ENCODE measurements around the gene CES5A. TPM values are rescaled to one million over a fixed set of nuclear protein-coding genes. Genes with fewer than 3 reads are reported as not detected.

The CES5A gene
- total RNA-seq, 2 experiments from 2014 or later = not detected

DNA sequence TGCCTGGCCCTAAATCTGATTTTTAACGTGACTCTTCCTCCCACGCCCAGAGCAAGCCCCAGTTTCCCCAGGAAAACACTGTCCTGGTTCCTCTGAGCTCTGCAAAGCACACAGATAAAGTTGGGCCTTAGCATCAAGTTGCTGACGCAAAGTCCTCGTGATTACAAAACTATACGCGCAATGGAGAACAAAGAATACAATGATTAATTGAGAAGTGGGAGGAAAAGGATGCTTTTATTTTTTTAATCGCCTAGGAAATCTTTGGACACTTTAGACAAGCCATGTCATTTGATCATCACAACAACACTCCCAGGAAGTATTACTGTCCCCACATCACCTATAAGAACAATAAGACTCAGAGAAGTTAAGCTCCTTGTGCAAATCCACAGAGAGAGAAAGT, 30.5 kb upstream of the CES5A start:
- Mint-ChIP-seq H3K4me1 (ENCODE audit: low read depth) (no peaks in the 10 kb centered on the region), H3K9me3 (peaks cover 16% of the 10 kb centered on the region), H3K27me3 (ENCODE audit: low read depth) (peaks cover 7% of the 10 kb centered on the region), H3K4me3 (no peak overlapping the region), H3K27ac (no peak overlapping the region), H3K36me3 (ENCODE audit: low read depth) (no peaks in the 10 kb centered on the region)
- intact Hi-C loops (cut with micrococcal nuclease) = no loop called here
- CTCF ChIA-PET = interaction anchor here (0.7 kb wide), 1 partner anchor 201 kb away, joined by 3 read pairs; no protein-coding TSS in a partner anchor
- no peak for DNase-seq

DNA sequence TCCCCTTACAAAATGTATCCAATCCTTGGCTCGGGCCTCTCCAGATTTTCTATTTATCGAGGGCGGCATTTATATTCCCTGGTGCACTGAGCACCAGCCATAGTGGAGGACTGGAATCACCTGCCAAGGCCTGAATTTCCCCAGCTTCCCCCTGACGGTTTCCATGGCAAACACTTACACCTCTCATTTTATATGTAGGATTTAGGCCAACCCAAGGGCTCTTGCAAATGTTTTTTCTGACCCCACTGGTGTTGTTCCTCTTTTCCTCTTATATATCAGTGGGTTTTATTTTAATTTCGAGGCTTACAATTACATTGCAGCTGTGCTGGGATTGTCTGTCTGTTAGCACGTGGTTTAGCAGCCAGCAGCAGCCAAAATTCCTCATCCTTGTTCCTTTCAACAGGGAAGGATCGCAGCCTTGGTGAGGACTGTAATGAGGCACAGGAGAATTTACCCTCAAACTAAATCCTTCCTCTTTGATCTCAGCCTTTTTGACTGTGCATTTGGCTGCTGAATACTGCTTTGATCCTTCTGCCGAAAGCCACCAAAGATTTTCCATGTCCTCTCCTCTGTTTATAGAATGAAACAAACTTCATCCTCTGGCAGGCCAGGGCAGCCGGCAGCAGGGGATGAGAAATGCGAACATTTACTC, 26.5 kb upstream of the CES5A start:
- Mint-ChIP-seq H3K36me3 (ENCODE audit: low read depth) (no peaks in the 10 kb centered on the region), H3K4me3 (no peak overlapping the region), H3K9me3 (peaks cover 12% of the 10 kb centered on the region), H3K27me3 (ENCODE audit: low read depth) (peaks cover 2% of the 10 kb centered on the region), H3K27ac (no peak overlapping the region), H3K4me1 (ENCODE audit: low read depth) (no peaks in the 10 kb centered on the region)
- no peak for DNase-seq
- intact Hi-C loops (cut with micrococcal nuclease) = no loop called here
- CTCF ChIA-PET = no interaction called here

DNA sequence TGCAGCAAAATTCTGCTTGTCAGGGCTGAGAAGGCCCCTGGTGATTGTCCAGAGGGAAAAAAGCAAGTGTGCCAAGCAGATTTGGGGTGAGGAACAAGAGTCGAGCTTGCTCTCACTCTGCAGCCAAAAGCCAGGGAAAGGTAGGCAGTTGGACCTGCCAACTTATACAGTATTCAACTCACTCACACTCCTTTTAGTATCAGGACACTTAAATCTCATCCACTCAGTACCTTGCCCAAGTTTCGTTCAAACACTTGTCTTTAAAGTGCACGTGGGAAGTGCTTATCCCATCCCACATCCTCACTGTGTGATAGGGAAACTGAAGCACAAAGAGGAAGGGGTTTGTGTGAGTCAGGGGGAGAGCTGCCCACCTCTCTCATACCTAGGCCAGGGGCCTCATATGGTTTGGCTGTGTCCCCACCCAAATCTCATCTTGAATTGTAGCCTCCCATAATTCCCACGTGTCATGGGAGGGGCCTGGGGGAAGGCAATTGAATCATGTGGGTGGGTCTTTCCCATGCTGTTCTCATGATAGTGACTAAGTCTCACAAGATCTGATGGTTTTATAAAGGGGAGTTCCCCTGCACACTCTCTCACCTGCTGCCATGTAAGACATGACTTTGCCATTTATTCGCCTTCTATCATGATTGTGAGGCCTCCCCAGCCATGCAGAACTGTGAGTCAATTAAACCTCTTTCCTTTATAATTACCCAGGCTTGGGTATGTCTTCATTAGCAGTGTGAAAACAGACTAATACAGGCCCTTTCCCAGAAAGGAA, 25.6 kb upstream of the CES5A start:
- H3K27ac Mint-ChIP-seq = no peak overlapping the region
- no peaks in the 10 kb centered on the region for H3K4me1 Mint-ChIP-seq (ENCODE audit: low read depth)
- H3K27me3 Mint-ChIP-seq (ENCODE audit: low read depth) = peaks cover 2% of the 10 kb centered on the region
- peaks cover 18% of the 10 kb centered on the region for H3K9me3 Mint-ChIP-seq
- no peaks in the 10 kb centered on the region for H3K36me3 Mint-ChIP-seq (ENCODE audit: low read depth)
- intact Hi-C loops (cut with micrococcal nuclease) = no loop called here
- no peak overlapping the region for H3K4me3 Mint-ChIP-seq
- CTCF ChIA-PET = no interaction called here
- peak; percentile 38 for DNase-seq

DNA sequence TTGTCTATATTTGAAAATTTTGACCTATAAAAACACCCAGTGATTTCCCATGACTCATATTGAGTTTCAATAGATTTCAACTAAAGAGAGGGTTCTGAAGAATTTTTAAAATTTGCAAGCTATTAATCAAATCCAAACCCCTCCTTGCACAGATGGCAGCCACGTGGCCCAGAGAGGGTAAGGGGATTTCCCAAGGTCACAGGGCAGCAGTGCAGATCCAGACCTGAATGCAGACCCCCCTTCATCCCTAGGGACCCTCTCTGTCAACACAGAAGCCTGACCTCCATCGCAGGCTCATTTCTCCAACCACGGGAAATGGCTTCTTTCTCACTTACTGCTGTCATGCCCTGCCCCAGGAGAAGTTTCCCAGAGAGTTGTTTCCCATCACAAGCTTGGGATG, 24.7 kb upstream of the CES5A start:
- H3K27ac Mint-ChIP-seq = no peak overlapping the region
- H3K36me3 Mint-ChIP-seq (ENCODE audit: low read depth) = no peaks in the 10 kb centered on the region
- CTCF ChIA-PET = interaction anchor here (1.2 kb wide), 1 partner anchor 10 kb away, joined by 3 read pairs; no protein-coding TSS in a partner anchor
- intact Hi-C loops (cut with micrococcal nuclease) = no loop called here
- H3K4me1 Mint-ChIP-seq (ENCODE audit: low read depth) = no peaks in the 10 kb centered on the region
- no peak for DNase-seq
- H3K27me3 Mint-ChIP-seq (ENCODE audit: low read depth) = peaks cover 2% of the 10 kb centered on the region
- no peak overlapping the region for H3K4me3 Mint-ChIP-seq
- H3K9me3 Mint-ChIP-seq = peaks cover 23% of the 10 kb centered on the region

DNA sequence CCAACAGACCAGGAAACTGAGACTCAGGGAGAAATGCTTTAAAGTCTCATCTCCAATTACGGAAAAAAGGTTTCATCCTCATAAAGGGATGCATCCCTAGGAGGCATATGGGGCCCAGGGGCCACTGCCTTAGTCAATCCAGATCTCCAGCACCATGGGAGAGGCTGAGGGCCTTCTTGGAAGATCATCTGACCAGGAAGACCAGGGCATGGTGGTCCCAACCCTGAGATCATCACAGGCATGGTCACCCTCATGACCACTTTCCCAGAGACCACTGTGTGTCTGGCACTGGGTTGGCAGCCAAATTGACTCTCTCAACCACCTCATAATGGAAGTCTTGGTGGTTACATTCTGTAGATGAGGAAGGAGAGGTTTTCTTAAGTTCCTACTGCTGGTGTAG, 23.4 kb upstream of the CES5A start:
- no peaks in the 10 kb centered on the region for H3K36me3 Mint-ChIP-seq (ENCODE audit: low read depth)
- no peak overlapping the region for H3K4me3 Mint-ChIP-seq
- peaks cover 16% of the 10 kb centered on the region for H3K9me3 Mint-ChIP-seq
- intact Hi-C loops (cut with micrococcal nuclease) = no loop called here
- no peak for DNase-seq
- peaks cover 2% of the 10 kb centered on the region for H3K27me3 Mint-ChIP-seq (ENCODE audit: low read depth)
- CTCF ChIA-PET = no interaction called here
- no peak overlapping the region for H3K27ac Mint-ChIP-seq
- H3K4me1 Mint-ChIP-seq (ENCODE audit: low read depth) = no peaks in the 10 kb centered on the region

DNA sequence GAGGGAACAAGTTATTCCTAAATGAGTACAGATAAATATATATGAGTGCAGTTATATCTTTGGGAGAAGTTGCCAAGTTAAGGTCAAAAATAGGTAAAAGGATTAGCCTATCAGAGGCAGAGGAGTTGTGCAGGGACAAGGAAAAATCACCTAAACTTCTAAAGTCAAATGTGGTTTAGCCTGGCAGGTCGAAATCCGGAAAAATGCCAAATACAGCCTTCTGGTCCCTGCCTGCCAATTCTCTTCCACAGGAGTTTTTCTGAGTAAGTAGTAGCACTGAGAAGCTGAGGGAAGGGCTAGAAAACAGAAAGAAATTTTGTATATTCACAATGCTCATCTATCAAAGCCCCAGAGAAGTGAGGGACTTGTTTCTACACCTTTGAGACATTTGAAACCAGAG, 17.6 kb upstream of the CES5A start:
- CTCF ChIA-PET = no interaction called here
- no peak for DNase-seq
- Mint-ChIP-seq H3K36me3 (ENCODE audit: low read depth) (no peaks in the 10 kb centered on the region), H3K4me3 (no peak overlapping the region), H3K4me1 (ENCODE audit: low read depth) (no peaks in the 10 kb centered on the region), H3K27me3 (ENCODE audit: low read depth) (no peaks in the 10 kb centered on the region), H3K27ac (no peak overlapping the region), H3K9me3 (peaks cover 31% of the 10 kb centered on the region)
- intact Hi-C loops (cut with micrococcal nuclease) = no loop called here

DNA sequence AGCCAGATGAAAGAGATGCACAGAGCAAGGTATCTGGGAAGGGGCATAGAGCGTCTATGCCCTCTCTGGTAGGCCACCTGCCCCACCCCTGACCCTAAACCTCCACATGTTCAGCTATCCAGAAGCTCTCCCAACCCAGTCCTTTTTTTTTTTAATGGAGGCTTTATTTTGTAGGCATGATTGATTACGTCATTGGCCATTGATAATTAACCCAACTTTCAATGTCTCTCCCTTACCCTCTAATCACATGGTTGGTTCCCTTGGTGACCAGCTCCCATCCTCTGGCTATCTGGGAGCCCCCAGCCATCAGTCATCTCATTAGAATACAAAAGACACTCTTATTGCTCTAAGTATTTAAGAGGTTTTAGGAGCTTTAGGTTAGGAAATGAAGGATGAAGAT, 14.3 kb upstream of the CES5A start:
- Mint-ChIP-seq H3K4me3 (no peak overlapping the region), H3K36me3 (ENCODE audit: low read depth) (no peaks in the 10 kb centered on the region), H3K4me1 (ENCODE audit: low read depth) (no peaks in the 10 kb centered on the region), H3K27me3 (ENCODE audit: low read depth) (peaks cover 3% of the 10 kb centered on the region), H3K9me3 (peaks cover 20% of the 10 kb centered on the region), H3K27ac (no peak overlapping the region)
- no peak for DNase-seq
- intact Hi-C loops (cut with micrococcal nuclease) = no loop called here
- CTCF ChIA-PET = no interaction called here

DNA sequence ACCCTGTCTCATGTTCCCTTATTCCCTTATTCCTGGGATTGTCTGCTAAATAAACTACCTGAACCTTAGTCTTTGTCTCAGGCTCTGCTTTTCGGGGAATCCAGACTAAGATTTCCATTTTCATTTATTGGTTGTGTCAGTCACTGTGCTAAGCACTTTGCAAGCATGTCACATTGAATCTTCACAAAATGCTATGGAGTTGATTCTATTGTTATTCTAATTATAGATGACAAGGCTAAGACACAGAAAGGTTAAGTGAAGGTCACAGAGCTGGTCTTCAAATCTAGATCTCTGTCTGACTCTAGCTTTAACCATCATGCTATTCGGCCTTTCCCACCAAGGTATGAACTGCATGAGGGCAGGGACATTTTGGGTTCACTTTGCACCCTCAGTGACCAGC, 13.4 kb upstream of the CES5A start:
- CTCF ChIA-PET = no interaction called here
- intact Hi-C loops (cut with micrococcal nuclease) = no loop called here
- H3K4me1 Mint-ChIP-seq (ENCODE audit: low read depth) = no peaks in the 10 kb centered on the region
- no peak for DNase-seq
- peaks cover 19% of the 10 kb centered on the region for H3K9me3 Mint-ChIP-seq
- peaks cover 3% of the 10 kb centered on the region for H3K27me3 Mint-ChIP-seq (ENCODE audit: low read depth)
- H3K4me3 Mint-ChIP-seq = no peak overlapping the region
- no peaks in the 10 kb centered on the region for H3K36me3 Mint-ChIP-seq (ENCODE audit: low read depth)
- no peak overlapping the region for H3K27ac Mint-ChIP-seq

DNA sequence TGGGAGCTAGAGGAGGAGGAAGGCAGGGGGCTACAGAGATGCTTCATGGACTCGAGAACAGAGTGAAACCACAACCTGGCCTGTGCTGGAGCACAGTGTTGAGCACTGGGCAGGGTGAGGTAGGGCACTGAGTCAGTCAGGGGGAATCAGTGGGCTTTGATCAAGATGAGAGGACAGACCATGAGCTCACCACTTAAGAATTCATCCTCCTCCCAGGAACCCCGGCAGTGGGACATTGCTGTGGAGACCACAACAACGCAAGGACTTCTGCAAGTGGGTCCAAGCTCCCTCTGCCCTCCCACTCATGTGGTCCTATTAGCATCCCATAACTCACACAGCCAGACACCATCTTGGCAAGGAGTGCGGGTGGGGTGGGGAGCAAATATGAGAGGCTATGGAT, 1.7 kb upstream of the CES5A start:
- intact Hi-C loops (cut with micrococcal nuclease) = no loop called here
- CTCF ChIA-PET = no interaction called here
- no peaks in the 10 kb centered on the region for H3K36me3 Mint-ChIP-seq (ENCODE audit: low read depth)
- H3K27me3 Mint-ChIP-seq (ENCODE audit: low read depth) = no peaks in the 10 kb centered on the region
- H3K27ac Mint-ChIP-seq = no peak overlapping the region
- DNase-seq = no peak
- no peaks in the 10 kb centered on the region for H3K4me1 Mint-ChIP-seq (ENCODE audit: low read depth)
- no peak overlapping the region for H3K4me3 Mint-ChIP-seq
- no peaks in the 10 kb centered on the region for H3K9me3 Mint-ChIP-seq

DNA sequence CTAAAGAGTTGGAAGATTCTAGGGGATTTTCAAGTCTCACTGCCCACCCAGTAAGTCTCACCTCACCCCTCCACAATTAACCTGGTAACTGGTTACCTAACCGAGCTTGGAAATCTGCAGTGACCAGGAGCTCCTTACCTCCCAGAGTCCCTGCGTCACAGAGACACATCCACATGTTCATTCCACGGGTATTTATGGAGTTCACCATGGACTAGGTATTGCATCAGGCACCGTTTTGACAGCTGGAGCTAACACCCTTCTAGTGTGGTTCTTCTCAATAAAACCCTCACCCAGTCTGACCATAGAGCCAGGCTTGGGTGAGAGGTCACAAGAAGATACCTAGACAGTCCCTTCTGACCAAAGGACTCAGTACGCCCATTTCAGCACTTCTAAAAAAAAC, 2.1 kb downstream of the CES5A start:
- H3K4me1 Mint-ChIP-seq (ENCODE audit: low read depth) = no peaks in the 10 kb centered on the region
- CTCF ChIA-PET = no interaction called here
- no peak for DNase-seq
- no peak overlapping the region for H3K27ac Mint-ChIP-seq
- no peaks in the 10 kb centered on the region for H3K27me3 Mint-ChIP-seq (ENCODE audit: low read depth)
- no peak overlapping the region for H3K4me3 Mint-ChIP-seq
- intact Hi-C loops (cut with micrococcal nuclease) = no loop called here
- H3K36me3 Mint-ChIP-seq (ENCODE audit: low read depth) = no peaks in the 10 kb centered on the region
- no peaks in the 10 kb centered on the region for H3K9me3 Mint-ChIP-seq

DNA sequence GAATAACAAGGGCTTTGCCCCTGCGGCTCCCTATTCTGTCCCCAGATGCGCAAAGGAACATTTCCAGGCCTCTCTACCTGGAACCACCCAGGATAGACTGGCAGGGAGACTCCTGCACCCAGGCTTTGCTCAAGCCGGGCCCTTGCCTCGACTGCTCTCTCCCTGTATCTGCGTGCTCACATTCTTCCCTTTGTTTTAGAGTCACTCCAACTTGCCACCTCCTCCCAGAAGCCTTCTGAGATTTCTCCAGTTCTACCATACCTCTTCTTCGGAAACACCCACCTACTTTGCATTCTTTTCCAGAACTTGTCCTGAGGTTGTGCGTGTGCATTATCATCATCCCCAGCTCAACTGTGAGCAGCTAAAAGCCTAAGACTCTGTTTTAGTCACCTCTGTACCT, 3.0 kb downstream of the CES5A start:
- Mint-ChIP-seq H3K27ac (no peak overlapping the region), H3K4me1 (ENCODE audit: low read depth) (no peaks in the 10 kb centered on the region), H3K27me3 (ENCODE audit: low read depth) (no peaks in the 10 kb centered on the region), H3K4me3 (no peak overlapping the region), H3K36me3 (ENCODE audit: low read depth) (no peaks in the 10 kb centered on the region), H3K9me3 (no peaks in the 10 kb centered on the region)
- no peak for DNase-seq
- CTCF ChIA-PET = interaction anchor here (0.7 kb wide), 1 partner anchor 711 kb away, joined by 3 read pairs; no protein-coding TSS in a partner anchor
- intact Hi-C loops (cut with micrococcal nuclease) = no loop called here

DNA sequence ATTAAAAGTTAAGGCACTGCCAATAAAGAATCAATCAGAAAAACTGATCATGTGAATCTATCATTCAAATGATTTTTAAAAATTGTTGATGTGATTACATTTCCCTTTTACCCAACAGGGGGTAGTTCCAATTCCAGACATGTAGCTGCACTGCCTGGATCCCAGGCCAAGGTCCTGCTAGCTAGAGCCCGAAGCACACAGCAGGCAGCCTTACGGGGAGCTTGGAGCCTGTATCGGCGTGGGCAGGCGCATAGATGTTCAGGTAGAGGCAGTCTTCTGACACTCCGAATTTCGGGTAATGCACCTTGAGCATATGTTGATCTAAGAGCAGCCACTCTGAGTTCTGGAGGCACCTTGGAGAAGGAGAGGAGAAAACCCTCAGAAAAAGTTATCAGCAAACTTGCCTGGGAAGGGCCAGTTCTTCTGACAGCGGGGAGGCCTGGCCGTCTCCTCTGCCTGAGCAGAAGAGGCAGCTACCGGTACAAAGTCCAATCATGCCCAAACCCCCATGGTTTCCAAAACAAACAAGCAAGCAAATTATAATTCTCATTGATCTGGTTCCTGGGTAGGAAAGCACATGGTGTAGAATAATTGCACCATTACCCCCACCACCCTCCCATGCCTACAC, 3.6 kb downstream of the CES5A start:
- no peak for DNase-seq
- Mint-ChIP-seq H3K9me3 (no peaks in the 10 kb centered on the region), H3K4me1 (ENCODE audit: low read depth) (no peaks in the 10 kb centered on the region), H3K36me3 (ENCODE audit: low read depth) (no peaks in the 10 kb centered on the region), H3K27ac (no peak overlapping the region), H3K4me3 (no peak overlapping the region), H3K27me3 (ENCODE audit: low read depth) (no peaks in the 10 kb centered on the region)
- CTCF ChIA-PET = interaction anchor here (0.7 kb wide), 1 partner anchor 710 kb away, joined by 3 read pairs; no protein-coding TSS in a partner anchor
- intact Hi-C loops (cut with micrococcal nuclease) = no loop called here

DNA sequence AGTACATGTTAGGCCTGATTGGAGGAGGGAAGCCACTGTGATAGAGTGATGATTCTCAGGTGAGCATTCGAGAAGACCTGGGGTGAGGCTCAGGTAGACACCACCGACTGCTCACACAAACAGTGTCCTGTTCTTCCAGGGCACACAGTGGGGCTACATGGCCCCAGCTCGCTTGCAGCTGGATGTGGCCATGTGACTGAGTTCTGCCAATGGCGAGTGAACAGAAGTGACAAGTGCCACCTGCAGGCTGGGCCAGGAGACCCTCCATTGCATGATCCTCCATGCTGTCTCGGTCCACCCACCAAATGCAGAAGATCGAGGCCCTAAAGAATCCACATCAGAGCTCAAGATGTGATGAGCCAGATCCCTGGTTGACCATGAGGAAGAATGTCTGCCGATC, 6.2 kb downstream of the CES5A start:
- H3K9me3 Mint-ChIP-seq = no peaks in the 10 kb centered on the region
- CTCF ChIA-PET = no interaction called here
- H3K27ac Mint-ChIP-seq = no peak overlapping the region
- H3K4me3 Mint-ChIP-seq = no peak overlapping the region
- H3K36me3 Mint-ChIP-seq (ENCODE audit: low read depth) = no peaks in the 10 kb centered on the region
- no peaks in the 10 kb centered on the region for H3K4me1 Mint-ChIP-seq (ENCODE audit: low read depth)
- DNase-seq = no peak
- no peaks in the 10 kb centered on the region for H3K27me3 Mint-ChIP-seq (ENCODE audit: low read depth)
- intact Hi-C loops (cut with micrococcal nuclease) = no loop called here

Measured in activated naive CD4-positive, alpha-beta T cell treated with anti-CD3 and anti-CD28 coated beads for 36 hours (primary cell).